Measurements from ENCODE around the gene GDF7.

GRCh38 chr2:20630967-20631366, 36.0 kb upstream of the GDF7 start:
- TF ChIP-seq CTCF (IDR thresholded peaks at IDR 0.05): no peak
- TF ChIP-seq POLR2A (IDR thresholded peaks at IDR 0.05): no peak
